Stimulated activated naive B cell treated with anti-CD40 and anti-IgM and Interleukin-4, amounts not matched to agents 10 μg/mL and 1 μg/mL and 100 μg/mL, for 72 hours (primary cell): ENCODE data around the gene CAPN10.

ENCODE experiments used
- ATAC-seq, 2 donors: fragments of 150-1000 bp; cut with Tn5 transposase; replicated peaks; 2 replicates each; pipeline ENCODE4 v1.10.0; 2021; ENCODE audit warnings: moderate library complexity in 1 of 2
- DNase-seq: peaks from one replicate; pipeline ENCODE4 v3.0.0; 2021
- H3K27ac Mint-ChIP-seq: one replicate; pipeline ENCODE4 v1.8.0; 2022; ENCODE audit warnings: mild to moderate bottlenecking, mixed read lengths
- H3K27me3 Mint-ChIP-seq, 2 donors: one replicate each; pipeline ENCODE4 v1.8.0; 2022; ENCODE audit warnings: mixed read lengths in 2 of 2
- H3K36me3 Mint-ChIP-seq, 2 donors: one replicate each; pipeline ENCODE4 v1.8.0; 2022; ENCODE audit warnings: mixed read lengths in 2 of 2, mild to moderate bottlenecking in 1 of 2
- H3K4me1 Mint-ChIP-seq, 2 donors: one replicate each; pipeline ENCODE4 v1.8.0; 2022; ENCODE audit warnings: mixed read lengths in 2 of 2, mild to moderate bottlenecking in 1 of 2
- H3K4me3 Mint-ChIP-seq, 2 donors: one replicate each; pipeline ENCODE4 v1.8.0; 2022; ENCODE audit warnings: mild to moderate bottlenecking in 2 of 2, mixed read lengths in 2 of 2, moderate library complexity in 1 of 2
- H3K9me3 Mint-ChIP-seq, 2 donors: one replicate each; pipeline ENCODE4 v1.8.0; 2022; ENCODE audit warnings: mixed read lengths in 2 of 2, mild to moderate bottlenecking in 1 of 2

Gene CAPN10

DNA sequence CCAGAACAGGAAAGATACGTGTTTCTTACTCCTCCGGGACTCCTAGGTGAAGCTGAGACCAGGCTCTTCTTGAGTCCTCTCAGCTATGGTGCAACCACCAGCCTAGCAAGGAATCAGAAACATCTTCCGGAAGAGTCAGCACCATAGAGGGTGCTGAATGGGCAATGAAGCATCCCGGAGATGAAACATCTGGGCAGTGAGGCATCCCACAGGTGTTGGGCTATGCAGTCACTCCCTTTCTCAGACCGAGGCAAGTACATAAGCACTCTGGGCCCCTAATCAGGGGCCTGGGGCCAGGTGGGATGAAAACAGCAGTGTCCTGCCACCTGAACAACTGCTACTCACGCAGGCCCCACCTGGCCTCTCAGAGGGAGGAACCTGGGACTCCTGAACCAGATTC is 1.4 kb upstream of the CAPN10 start:
- no peaks in the 10 kb centered on the region for H3K27me3 Mint-ChIP-seq
- peak; percentile 35 for DNase-seq
- peaks cover 26 to 52% of the 10 kb centered on the region in 2 donors for H3K36me3 Mint-ChIP-seq
- peak overlapping the region; percentile 97 for H3K27ac Mint-ChIP-seq
- H3K4me3 Mint-ChIP-seq = peak overlapping the region; percentile 94 to 97
- peak in 1 of 2 donors; percentile 23 for ATAC-seq
- peaks cover 0 to 2% of the 10 kb centered on the region in 2 donors for H3K9me3 Mint-ChIP-seq
- peaks cover 43 to 72% of the 10 kb centered on the region in 2 donors for H3K4me1 Mint-ChIP-seq

DNA sequence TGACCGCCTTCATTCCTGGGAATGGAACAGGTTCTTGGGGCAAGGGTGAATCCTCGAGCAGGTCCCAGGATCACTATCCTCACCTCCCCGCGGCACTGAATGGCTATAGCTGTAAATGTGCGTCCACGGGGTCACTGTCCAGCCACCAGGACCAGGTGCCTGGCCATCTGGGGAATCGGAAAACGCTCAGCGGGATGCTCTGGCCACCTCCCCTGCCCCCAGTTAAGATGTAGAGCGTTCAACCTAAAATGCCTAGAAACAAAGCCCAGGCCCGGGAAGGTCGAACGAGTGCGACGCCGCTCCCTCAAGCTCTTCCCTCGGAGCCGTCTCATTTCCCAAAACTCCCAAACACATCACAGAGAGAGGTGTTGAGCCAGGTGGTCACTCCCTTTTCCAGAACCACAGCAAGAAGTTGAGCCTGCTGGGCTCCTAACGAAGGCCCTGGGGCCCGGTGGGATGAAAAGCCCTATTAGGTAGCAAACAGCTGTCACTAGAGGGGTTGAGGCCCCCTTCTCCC is 795 bp upstream of the CAPN10 start:
- no peak for ATAC-seq
- H3K4me1 Mint-ChIP-seq = peaks cover 38 to 66% of the 10 kb centered on the region in 2 donors
- peaks cover 0 to 2% of the 10 kb centered on the region in 2 donors for H3K9me3 Mint-ChIP-seq
- H3K27ac Mint-ChIP-seq = peak overlapping the region; percentile 97
- H3K36me3 Mint-ChIP-seq = peaks cover 20 to 45% of the 10 kb centered on the region in 2 donors
- DNase-seq = no peak
- no peaks in the 10 kb centered on the region for H3K27me3 Mint-ChIP-seq
- peak overlapping the region; percentile 94 to 97 for H3K4me3 Mint-ChIP-seq

DNA sequence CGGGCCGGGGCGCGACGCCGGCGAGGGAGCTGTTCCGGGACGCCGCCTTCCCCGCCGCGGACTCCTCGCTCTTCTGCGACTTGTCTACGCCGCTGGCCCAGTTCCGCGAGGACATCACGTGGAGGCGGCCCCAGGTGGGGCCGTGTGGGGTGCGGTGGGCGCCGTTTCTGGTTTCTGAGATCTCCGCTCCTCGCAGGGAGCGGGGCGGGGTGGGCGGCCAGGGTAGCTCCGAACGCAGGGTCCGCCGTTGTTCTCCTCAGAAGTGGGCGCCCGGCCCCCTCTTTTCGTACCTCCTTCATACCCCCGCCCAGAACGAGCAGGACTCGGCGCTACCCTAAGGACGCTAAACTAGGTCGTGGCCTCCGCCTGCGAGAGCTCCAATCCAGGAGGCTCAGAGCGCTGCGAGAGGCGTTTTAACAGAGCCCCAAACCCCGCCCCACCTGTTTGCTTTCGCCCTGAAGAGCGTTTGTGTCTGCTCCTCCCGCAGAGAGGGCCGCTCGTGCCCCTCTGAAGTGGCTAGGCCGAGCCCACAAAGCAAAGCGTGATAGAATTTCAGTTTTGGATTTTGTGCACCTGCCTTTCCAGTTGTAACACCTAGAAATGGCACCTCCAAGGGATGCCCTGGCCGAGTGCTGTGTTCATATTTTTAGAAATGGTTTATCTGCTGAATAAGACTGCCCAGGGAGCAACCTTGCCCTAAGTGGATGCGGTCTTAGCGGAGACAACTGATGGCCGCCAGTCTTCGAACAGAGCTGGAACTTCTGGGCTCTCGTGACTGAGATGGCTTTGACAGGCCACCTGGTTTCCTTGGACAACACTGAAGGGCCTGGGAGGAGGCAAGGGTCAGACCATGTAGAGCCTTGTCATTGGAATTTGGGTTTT is 626 bp downstream of the CAPN10 start:
- peak overlapping the region; percentile 94 to 97 for H3K4me3 Mint-ChIP-seq
- H3K36me3 Mint-ChIP-seq = peaks cover 20 to 43% of the 10 kb centered on the region in 2 donors
- H3K27ac Mint-ChIP-seq = peak overlapping the region; percentile 92
- no peaks in the 10 kb centered on the region for H3K9me3 Mint-ChIP-seq
- peak; percentile 20 to 28 for ATAC-seq
- peaks cover 35 to 65% of the 10 kb centered on the region in 2 donors for H3K4me1 Mint-ChIP-seq
- peak; percentile 27 for DNase-seq
- no peaks in the 10 kb centered on the region for H3K27me3 Mint-ChIP-seq

DNA sequence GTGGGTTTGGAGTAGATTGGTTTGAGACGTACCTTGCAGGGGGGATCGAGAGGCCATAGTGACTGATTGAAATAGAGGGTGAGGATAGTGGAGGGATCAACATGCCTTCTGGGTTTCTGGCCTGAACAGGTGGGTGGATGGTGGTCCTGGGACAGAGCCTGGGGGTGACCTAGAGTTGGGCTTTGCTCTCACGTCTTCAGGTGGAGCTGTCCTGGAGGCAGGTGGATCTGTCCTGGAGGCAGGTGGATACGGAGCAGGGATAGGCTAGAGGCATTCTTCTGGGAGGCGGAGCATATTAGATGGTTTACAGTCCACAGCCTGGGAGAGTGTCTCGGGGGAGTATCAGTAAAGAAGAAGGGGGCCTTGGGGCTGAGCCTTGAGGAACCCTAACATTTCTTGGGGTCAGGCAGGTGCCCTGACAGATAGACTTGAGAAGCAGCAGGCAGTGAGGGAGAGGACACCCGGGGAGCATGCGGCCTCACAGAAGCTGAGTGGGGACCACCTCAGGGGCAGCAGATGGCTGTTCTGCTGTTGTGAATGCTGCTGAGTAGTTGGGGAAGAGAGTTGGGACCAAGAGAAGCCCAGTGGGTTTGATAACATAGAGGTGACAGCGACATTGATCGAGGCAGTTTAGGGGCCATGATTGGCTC is 1.6 kb downstream of the CAPN10 start:
- Mint-ChIP-seq H3K27me3 (no peaks in the 10 kb centered on the region), H3K9me3 (no peaks in the 10 kb centered on the region), H3K36me3 (peaks cover 20 to 36% of the 10 kb centered on the region in 2 donors), H3K27ac (peak overlapping the region; percentile 21), H3K4me1 (peaks cover 31 to 56% of the 10 kb centered on the region in 2 donors), H3K4me3 (peak overlapping the region; percentile 94 to 97)
- ATAC-seq = no peak
- no peak for DNase-seq

DNA sequence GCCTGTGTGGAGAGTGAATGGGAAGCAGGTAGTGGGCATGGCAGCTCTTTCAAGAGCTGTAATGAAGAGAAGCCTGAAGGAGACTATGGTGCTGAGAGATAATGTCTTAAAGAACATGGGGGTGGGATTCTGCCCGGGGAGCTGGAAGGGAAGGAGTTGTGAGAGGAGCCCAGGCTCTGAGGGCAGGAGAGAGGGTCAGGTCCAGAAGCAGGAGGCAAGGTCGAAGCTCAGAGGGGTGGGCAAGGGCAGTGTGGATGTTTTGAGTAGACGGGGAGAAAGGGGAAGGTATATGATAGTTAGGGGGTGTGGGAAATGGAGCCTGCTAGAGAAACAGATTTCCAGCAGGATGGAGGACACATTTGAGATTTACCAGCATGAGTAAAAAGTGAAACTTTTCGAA is 2.1 kb downstream of the CAPN10 start:
- H3K36me3 Mint-ChIP-seq = peaks cover 18 to 38% of the 10 kb centered on the region in 2 donors
- no peaks in the 10 kb centered on the region for H3K9me3 Mint-ChIP-seq
- ATAC-seq (no peak), DNase-seq (no peak)
- H3K27me3 Mint-ChIP-seq = no peaks in the 10 kb centered on the region
- H3K4me1 Mint-ChIP-seq = peaks cover 28 to 50% of the 10 kb centered on the region in 2 donors
- no peak overlapping the region for H3K27ac Mint-ChIP-seq
- peak overlapping the region; percentile 1 to 97 for H3K4me3 Mint-ChIP-seq

DNA sequence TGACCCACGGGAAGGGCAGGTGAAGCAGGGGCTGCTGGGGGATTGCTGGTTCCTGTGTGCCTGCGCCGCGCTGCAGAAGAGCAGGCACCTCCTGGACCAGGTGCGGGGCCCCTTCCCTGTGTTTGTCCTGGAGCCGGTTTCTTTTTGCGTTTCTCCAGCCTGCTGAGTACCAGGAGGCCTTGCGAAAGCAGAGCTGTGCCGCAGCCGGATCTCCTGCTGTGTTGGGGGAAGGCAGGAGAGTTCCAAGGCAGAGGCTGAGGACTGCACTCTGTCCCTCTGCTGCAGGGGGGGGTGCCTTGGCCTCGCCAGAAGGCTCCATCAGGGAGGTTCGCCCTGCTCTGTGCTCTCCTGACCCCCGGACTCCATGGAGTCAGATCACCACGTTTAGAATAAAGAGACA is 2.8 kb downstream of the CAPN10 start:
- peaks cover 16 to 40% of the 10 kb centered on the region in 2 donors for H3K36me3 Mint-ChIP-seq
- peak overlapping the region; percentile 57 for H3K27ac Mint-ChIP-seq
- H3K4me3 Mint-ChIP-seq = no peak overlapping the region
- no peaks in the 10 kb centered on the region for H3K9me3 Mint-ChIP-seq
- ATAC-seq (no peak), DNase-seq (no peak)
- no peaks in the 10 kb centered on the region for H3K27me3 Mint-ChIP-seq
- peaks cover 24 to 49% of the 10 kb centered on the region in 2 donors for H3K4me1 Mint-ChIP-seq

DNA sequence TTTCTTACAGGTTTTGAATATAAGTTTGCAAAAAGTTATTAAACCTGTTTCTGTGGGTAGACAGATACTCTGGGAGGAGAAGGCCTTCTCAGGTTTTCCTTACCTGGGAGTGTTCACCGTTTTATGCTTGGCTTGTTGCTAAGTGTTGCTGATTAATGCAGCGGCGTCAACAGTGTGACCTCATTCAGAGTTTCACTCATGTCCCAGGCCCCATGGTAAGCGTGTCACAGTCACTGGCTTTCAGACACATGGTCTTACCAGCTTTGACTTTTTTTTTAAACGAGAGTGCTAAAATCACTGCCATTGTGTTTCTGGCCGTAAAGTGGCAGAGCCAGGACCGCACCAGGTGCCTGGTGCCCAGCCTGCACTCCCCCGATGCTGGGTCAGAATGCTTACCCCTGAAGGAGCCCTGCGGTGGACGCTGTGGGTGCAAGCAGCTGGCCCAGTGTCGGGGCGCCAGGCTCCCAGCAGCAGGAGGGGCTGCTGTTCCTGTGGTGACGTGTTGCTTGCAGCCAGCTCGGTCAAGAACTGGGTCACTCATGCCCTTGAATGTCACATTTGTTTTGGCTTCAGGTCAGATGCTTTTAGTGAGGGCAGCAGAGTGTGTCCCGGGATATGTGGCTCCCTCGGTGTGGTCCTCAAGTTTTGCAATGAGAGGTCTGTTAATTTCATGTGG is 3.5 kb downstream of the CAPN10 start:
- Mint-ChIP-seq H3K4me1 (peaks cover 19 to 43% of the 10 kb centered on the region in 2 donors), H3K27ac (no peak overlapping the region), H3K9me3 (no peaks in the 10 kb centered on the region), H3K27me3 (no peaks in the 10 kb centered on the region), H3K4me3 (no peak overlapping the region), H3K36me3 (peaks cover 16 to 39% of the 10 kb centered on the region in 2 donors)
- DNase-seq = no peak
- no peak for ATAC-seq

DNA sequence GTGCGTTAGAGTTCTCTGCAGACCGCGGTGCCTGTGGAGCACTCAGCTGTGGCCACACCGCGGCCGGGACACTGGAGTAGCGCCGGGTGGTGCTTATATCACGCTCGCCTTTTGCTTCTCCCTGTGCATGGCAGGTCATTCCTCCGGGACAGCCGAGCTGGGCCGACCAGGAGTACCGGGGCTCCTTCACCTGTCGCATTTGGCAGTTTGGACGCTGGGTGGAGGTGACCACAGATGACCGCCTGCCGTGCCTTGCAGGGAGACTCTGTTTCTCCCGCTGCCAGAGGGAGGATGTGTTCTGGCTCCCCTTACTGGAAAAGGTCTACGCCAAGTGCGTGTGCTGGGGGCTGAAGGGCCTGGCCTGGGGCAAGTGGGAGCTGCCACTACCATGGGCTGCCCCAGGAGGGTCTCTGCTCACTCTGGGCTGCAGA is 4.2 kb downstream of the CAPN10 start:
- Mint-ChIP-seq H3K9me3 (no peaks in the 10 kb centered on the region), H3K27ac (no peak overlapping the region), H3K36me3 (peaks cover 16 to 38% of the 10 kb centered on the region in 2 donors), H3K27me3 (no peaks in the 10 kb centered on the region), H3K4me1 (peaks cover 17 to 36% of the 10 kb centered on the region in 2 donors), H3K4me3 (no peak overlapping the region)
- DNase-seq (no peak), ATAC-seq (no peak)

DNA sequence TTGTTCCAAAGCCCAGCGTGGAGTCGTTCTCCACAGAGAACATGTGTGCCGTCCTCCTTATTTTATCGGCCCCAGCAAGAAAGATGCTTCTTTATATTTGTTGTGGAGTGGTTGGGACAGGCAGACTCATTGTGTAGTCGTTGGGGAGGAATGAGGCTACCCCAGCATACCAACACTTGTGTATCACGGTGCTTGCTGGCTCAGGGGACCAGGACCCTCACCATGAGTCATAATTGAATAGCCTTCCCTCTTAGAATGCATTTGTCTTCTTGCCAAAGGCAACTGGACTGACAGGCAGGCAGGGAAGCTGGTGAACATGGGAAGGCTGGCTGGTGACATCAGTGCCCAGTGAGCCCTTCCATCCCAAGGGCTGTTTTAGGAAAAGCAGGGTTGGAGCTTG is 4.7 kb downstream of the CAPN10 start:
- Mint-ChIP-seq H3K9me3 (no peaks in the 10 kb centered on the region), H3K27me3 (no peaks in the 10 kb centered on the region), H3K36me3 (peaks cover 16 to 36% of the 10 kb centered on the region in 2 donors), H3K4me1 (peaks cover 17 to 32% of the 10 kb centered on the region in 2 donors), H3K4me3 (no peak overlapping the region), H3K27ac (no peak overlapping the region)
- DNase-seq (no peak), ATAC-seq (no peak)

DNA sequence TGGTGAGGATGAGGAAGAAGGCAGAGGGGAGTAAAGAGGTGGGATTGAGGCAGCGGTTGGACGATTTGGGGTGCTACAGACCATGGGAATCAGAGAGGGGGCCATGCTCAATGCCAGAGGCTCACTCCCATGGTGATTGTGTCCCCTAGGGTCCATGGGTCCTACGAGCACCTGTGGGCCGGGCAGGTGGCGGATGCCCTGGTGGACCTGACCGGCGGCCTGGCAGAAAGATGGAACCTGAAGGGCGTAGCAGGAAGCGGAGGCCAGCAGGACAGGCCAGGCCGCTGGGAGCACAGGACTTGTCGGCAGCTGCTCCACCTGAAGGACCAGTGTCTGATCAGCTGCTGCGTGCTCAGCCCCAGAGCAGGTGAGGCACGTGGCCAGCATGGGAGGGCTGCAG is 5.2 kb downstream of the CAPN10 start:
- DNase-seq (no peak), ATAC-seq (no peak)
- no peaks in the 10 kb centered on the region for H3K9me3 Mint-ChIP-seq
- H3K36me3 Mint-ChIP-seq = peaks cover 16 to 36% of the 10 kb centered on the region in 2 donors
- H3K27ac Mint-ChIP-seq = no peak overlapping the region
- no peaks in the 10 kb centered on the region for H3K27me3 Mint-ChIP-seq
- H3K4me3 Mint-ChIP-seq = no peak overlapping the region
- H3K4me1 Mint-ChIP-seq = peaks cover 17 to 32% of the 10 kb centered on the region in 2 donors

DNA sequence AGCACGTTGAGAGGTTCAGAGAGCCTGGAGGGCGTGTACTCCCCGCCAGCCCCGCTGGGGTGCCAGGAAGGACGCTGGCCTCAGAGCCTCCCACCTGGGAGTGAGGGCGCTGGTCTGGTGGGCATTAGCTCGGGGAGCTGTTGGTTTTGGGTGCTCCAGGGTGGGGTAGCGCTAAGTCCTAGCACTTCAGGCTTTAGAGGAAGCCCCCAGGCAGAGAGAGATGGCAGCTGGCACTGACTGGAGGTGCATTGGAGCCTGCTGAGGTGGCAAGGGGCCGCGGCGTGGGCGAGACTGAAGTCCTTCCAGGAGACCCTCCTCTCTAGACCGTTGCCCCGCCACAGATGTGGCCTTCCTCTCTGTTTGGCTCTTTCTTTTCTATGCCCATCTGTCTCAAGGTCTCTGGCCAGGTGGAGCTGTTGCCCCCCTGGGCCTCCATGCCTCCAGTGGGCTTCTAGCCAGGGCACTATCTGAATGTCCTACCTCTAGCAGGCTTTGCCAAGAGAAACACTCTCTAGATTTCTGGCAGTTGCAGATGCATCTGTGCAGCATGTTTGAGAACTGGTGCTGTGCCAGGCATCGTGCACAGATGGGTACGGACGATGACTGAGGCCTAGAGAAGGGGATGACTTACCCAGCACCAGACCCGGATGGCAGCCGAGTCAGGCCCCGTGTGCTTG is 6.6 kb downstream of the CAPN10 start:
- H3K4me3 Mint-ChIP-seq = no peak overlapping the region
- H3K9me3 Mint-ChIP-seq = no peaks in the 10 kb centered on the region
- ATAC-seq = no peak
- H3K4me1 Mint-ChIP-seq = peaks cover 10 to 20% of the 10 kb centered on the region in 2 donors
- H3K27me3 Mint-ChIP-seq = no peaks in the 10 kb centered on the region
- DNase-seq = no peak
- H3K36me3 Mint-ChIP-seq = peaks cover 16 to 32% of the 10 kb centered on the region in 2 donors
- H3K27ac Mint-ChIP-seq = no peak overlapping the region

DNA sequence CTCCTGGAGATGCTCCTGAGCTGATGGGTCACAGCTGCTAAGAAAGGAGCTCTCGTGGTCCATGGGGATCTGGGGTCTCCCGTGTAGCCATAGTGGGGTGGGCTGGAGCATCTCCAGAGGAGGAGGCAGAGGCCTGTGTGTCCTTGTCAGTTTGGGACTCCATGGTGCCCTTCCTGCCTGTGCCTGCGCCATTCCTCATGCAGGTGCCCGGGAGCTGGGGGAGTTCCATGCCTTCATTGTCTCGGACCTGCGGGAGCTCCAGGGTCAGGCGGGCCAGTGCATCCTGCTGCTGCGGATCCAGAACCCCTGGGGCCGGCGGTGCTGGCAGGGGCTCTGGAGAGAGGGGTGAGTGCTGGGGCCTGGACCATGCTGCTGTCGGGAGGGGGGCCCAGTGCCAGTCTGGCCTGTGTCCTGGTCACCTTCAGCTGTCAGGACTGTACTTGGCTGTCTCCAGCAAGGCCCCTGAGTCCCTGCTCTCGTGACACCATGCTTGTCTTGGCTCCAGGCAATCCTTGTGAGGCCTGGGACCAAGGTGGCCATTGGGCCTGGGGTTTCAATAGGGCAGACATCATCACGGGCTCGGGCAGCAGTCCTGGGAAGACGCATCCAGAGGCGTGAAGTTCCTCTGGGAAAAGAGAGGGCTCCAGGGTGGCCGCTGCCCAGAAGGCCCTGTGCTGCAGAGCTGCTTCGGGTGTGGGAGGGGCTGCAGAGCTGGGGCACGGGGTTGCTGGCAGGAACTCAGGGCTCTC is 7.3 kb downstream of the CAPN10 start:
- Mint-ChIP-seq H3K36me3 (peaks cover 20 to 28% of the 10 kb centered on the region in 2 donors), H3K4me3 (no peak overlapping the region), H3K9me3 (no peaks in the 10 kb centered on the region), H3K27me3 (no peaks in the 10 kb centered on the region), H3K4me1 (peaks cover 3 to 13% of the 10 kb centered on the region in 2 donors), H3K27ac (no peak overlapping the region)
- DNase-seq = no peak
- no peak for ATAC-seq
